Astrocyte (in vitro differentiated cells and primary cell): ENCODE measurements around the gene PKLR. TPM values are rescaled to one million over a fixed set of nuclear protein-coding genes. Genes with fewer than 3 reads are reported as not detected.

ENCODE experiments used
- DNase-seq: peaks from one replicate; pipeline ENCODE4 v3.0.0-alpha.2; 2010; ENCODE audit warnings: low read depth
- FAIRE-seq: peaks from 2 replicates; lab custom pipeline; 2011; peaks lifted over from hg19 to GRCh38; lab: Jason Lieb, UNC
- H2AFZ ChIP-seq: 2 replicates; pipeline ENCODE4 v1.6.0; 2012; ENCODE audit warnings: low read depth, low read length, inconsistent platforms
- H3K27ac ChIP-seq: 2 replicates; pipeline ENCODE4 v1.5.1; 2011; ENCODE audit warnings: low read depth, low read length, inconsistent platforms
- H3K27me3 ChIP-seq: 2 replicates; pipeline ENCODE4 v1.6.0; 2011; ENCODE audit warnings: low read length, inconsistent platforms; ENCODE audit not compliant: insufficient read depth
- H3K36me3 ChIP-seq: 2 replicates; pipeline ENCODE4 v1.5.1; 2011; ENCODE audit warnings: low read length, inconsistent platforms; ENCODE audit not compliant: insufficient read depth
- H3K4me1 ChIP-seq: 2 replicates; pipeline ENCODE4 v1.5.1; 2011; ENCODE audit warnings: low read length, inconsistent platforms; ENCODE audit not compliant: insufficient read depth
- H3K4me2 ChIP-seq: 2 replicates; pipeline ENCODE4 v1.6.0; 2012; ENCODE audit warnings: low read length, inconsistent platforms
- H3K4me3 ChIP-seq: 2 replicates; pipeline ENCODE4 v1.5.1; 2011; ENCODE audit warnings: low read depth, mild to moderate bottlenecking, low read length, inconsistent platforms; ENCODE audit not compliant: insufficient read depth
- H3K79me2 ChIP-seq: 2 replicates; pipeline ENCODE4 v1.6.0; 2012; ENCODE audit warnings: mild to moderate bottlenecking, low read length, inconsistent platforms; ENCODE audit not compliant: insufficient read depth
- H3K9ac ChIP-seq: 2 replicates; pipeline ENCODE4 v1.6.0; 2012; ENCODE audit warnings: mild to moderate bottlenecking, low read length, inconsistent platforms
- H3K9me3 ChIP-seq: 2 replicates; pipeline ENCODE4 v1.5.1; 2012; ENCODE audit warnings: low read depth, mild to moderate bottlenecking, low read length, inconsistent platforms; ENCODE audit not compliant: insufficient read depth
- H4K20me1 ChIP-seq: 2 replicates; pipeline ENCODE4 v1.6.0; 2012; ENCODE audit warnings: low read length, inconsistent platforms; ENCODE audit not compliant: insufficient read depth
- H3K27ac Mint-ChIP-seq: one replicate; pipeline ENCODE4 v1.8.0; 2021; ENCODE audit warnings: mild to moderate bottlenecking, mixed read lengths; ENCODE audit not compliant: unreplicated experiment
- H3K27me3 Mint-ChIP-seq: one replicate; pipeline ENCODE4 v1.8.0; 2021; ENCODE audit warnings: low read depth, mixed read lengths; ENCODE audit not compliant: unreplicated experiment
- H3K36me3 Mint-ChIP-seq: one replicate; pipeline ENCODE4 v1.8.0; 2021; ENCODE audit warnings: low read depth, mixed read lengths; ENCODE audit not compliant: unreplicated experiment
- H3K4me1 Mint-ChIP-seq: one replicate; pipeline ENCODE4 v1.8.0; 2021; ENCODE audit warnings: low read depth, mixed read lengths; ENCODE audit not compliant: unreplicated experiment
- H3K4me3 Mint-ChIP-seq: one replicate; pipeline ENCODE4 v1.8.0; 2021; ENCODE audit warnings: mild to moderate bottlenecking, moderate library complexity, mixed read lengths; ENCODE audit not compliant: unreplicated experiment
- H3K9me3 Mint-ChIP-seq: one replicate; pipeline ENCODE4 v1.8.0; 2021; ENCODE audit warnings: mild to moderate bottlenecking, mixed read lengths; ENCODE audit not compliant: unreplicated experiment
- EZH2 ChIP-seq: IDR thresholded peaks from 2 replicates; pipeline ENCODE4 v1.6.1; 2012; ENCODE audit warnings: mild to moderate bottlenecking, low read length, inconsistent platforms; ENCODE audit not compliant: insufficient read depth
- total RNA-seq: library from RNA; stranded (reverse); gene quantifications from 2 replicates; pipeline ENCODE4 v1.2.1, GENCODE V29; 2021
- TF ChIP-seq, protein P1 (sequence below): IDR thresholded peaks from 2 replicates; pipeline ENCODE4 v1.5.1; 2011; ENCODE audit warnings: low read depth, mild to moderate bottlenecking, inconsistent platforms, low read length, moderate library complexity; ENCODE audit not compliant: insufficient read depth

PKLR gene
- total RNA-seq, 1 donor from 2014 or later = not detected

DNA sequence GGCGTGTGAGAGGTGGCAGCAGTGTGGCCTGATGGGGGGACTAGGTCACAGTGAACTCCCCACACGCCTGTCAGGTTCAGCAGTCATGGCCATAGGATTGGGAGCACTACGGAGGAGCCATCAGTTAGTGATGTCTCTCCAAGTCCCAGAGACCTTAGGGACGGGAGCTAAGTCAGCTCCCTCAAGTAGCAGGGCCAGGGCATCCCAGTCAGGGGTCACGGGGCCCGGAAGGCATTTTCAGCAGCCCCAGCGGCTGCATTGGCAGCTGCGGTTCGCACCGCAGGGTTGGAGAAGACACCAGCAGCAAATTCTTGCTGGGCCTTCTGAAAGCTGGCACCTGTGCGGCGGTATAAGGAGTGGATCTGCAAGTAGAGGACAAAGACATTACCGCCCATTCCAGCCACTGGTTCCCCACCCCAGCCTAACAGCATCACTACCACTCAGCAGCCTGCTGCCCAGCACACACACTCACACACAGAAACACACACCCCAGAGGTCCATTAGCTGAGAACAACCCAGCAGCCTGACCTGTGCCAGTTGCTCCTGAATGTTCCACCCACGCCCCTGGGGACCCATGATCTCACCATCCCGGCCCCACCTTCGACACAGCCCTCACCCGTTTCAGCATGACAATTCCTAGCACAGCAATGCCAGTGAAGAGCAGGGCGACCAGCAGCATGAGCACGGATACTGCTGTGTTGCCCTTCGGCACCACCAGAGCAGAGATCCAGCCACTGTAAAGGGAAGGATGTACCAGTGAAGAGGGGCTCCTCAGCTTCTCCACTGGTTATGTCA lies 45.0 kb downstream of the PKLR start:
- H3K27ac ChIP-seq = peak overlapping the region; percentile 83
- peak overlapping the region; percentile 82 for H3K9ac ChIP-seq
- H3K79me2 ChIP-seq = peaks cover 29% of the 10 kb centered on the region
- peak overlapping the region; percentile 97 for H3K4me2 ChIP-seq
- no peak for FAIRE-seq
- Mint-ChIP-seq H3K27ac (no peak overlapping the region), H3K27me3 (no peaks in the 10 kb centered on the region), H3K36me3 (peaks cover 6% of the 10 kb centered on the region), H3K4me1 (peaks cover 25% of the 10 kb centered on the region), H3K4me3 (peak overlapping the region; percentile 82), H3K9me3 (no peaks in the 10 kb centered on the region)
- peaks cover 7% of the 10 kb centered on the region for H3K36me3 ChIP-seq
- H3K4me1 ChIP-seq = peaks cover 27% of the 10 kb centered on the region
- no peak for TF ChIP-seq EZH2
- TF ChIP-seq, protein P1, sequence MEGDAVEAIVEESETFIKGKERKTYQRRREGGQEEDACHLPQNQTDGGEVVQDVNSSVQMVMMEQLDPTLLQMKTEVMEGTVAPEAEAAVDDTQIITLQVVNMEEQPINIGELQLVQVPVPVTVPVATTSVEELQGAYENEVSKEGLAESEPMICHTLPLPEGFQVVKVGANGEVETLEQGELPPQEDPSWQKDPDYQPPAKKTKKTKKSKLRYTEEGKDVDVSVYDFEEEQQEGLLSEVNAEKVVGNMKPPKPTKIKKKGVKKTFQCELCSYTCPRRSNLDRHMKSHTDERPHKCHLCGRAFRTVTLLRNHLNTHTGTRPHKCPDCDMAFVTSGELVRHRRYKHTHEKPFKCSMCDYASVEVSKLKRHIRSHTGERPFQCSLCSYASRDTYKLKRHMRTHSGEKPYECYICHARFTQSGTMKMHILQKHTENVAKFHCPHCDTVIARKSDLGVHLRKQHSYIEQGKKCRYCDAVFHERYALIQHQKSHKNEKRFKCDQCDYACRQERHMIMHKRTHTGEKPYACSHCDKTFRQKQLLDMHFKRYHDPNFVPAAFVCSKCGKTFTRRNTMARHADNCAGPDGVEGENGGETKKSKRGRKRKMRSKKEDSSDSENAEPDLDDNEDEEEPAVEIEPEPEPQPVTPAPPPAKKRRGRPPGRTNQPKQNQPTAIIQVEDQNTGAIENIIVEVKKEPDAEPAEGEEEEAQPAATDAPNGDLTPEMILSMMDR = no peak
- no peak for DNase-seq
- no peaks in the 10 kb centered on the region for H3K27me3 ChIP-seq
- H3K9me3 ChIP-seq = no peaks in the 10 kb centered on the region
- peak overlapping the region; percentile 98 for H2AFZ ChIP-seq
- no peaks in the 10 kb centered on the region for H4K20me1 ChIP-seq
- peak overlapping the region; percentile 79 for H3K4me3 ChIP-seq

DNA sequence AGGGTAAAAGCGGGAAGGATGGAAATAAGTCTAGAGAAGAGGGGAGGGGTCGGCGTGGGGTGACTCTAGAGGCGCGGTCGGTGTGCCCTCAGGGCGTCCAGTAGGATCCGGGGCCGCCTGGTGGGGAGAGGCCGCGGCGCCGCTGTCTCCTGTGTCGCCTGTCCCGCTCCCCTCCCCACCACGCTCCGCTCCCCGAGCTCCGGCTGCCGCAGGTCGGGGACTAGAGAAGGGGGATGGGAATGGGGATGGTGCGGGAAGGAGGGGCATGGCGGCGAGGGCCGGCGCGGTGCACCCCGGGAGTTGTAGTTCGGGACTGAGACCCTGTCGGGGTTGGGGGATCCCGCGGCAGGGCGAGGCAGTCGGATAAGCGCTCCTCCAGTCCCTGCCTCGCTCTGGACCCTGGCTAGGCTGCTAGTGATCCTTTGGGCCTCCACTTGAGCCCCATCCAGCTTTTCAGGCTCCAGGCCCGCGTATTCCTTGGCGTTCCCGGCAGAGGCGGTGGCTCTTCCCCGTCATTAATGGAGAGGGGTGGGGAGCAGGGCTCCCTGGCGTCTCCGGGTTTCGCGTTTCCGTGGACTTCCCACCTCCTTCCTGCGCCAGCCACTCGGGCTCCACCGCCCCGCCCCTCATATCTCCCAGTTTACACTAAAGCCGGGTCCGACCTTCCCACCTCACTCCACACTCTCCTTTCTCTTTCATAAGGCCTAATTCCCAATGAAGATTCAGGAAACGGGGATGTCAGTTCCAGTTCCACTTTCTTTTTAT lies 45.8 kb downstream of the PKLR start, which contains the start of gene ENTREP3:
Gene ENTREP3 (minus strand): TSS at position 241 of the 765 bp plus-strand sequence. CDS start 606 bp downstream, outside the sequence.
- Histone ChIP-seq H2AFZ (peak within 1 kb of the TSS; percentile 98), H3K9me3 (no peaks in the 10 kb centered on the region), H3K4me1 (peaks cover 27% of the 10 kb centered on the region), H3K79me2 (peaks cover 21% of the 10 kb centered on the region), H4K20me1 (no peaks in the 10 kb centered on the region), H3K36me3 (peaks cover 7% of the 10 kb centered on the region), H3K27ac (peak within 1 kb of the TSS; percentile 83), H3K4me3 (peak within 1 kb of the TSS; percentile 79), H3K27me3 (no peaks in the 10 kb centered on the region), H3K4me2 (peak within 1 kb of the TSS; percentile 97), H3K9ac (peak within 1 kb of the TSS; percentile 82)
- H3K4me1 Mint-ChIP-seq = peaks cover 23% of the 10 kb centered on the region
- TF ChIP-seq, protein P1 = no peak
- no peak for TF ChIP-seq EZH2
- FAIRE-seq (no peak), DNase-seq (peak; percentile 66)
- H3K27me3 Mint-ChIP-seq = no peaks in the 10 kb centered on the region
- H3K36me3 Mint-ChIP-seq = peaks cover 10% of the 10 kb centered on the region
- H3K27ac Mint-ChIP-seq = peak within 1 kb of the TSS; percentile 77
- peak within 1 kb of the TSS; percentile 82 for H3K4me3 Mint-ChIP-seq
- no peaks in the 10 kb centered on the region for H3K9me3 Mint-ChIP-seq
